Spleen (tissue), 11 donors: ENCODE results near the gene WWC1. TPM values are rescaled to one million over a fixed set of nuclear protein-coding genes. Genes with fewer than 3 reads are reported as not detected.

ENCODE experiments used
- DNase-seq: peaks from one replicate; pipeline ENCODE4 v3.0.0-alpha.2; 2020
- H3K27ac ChIP-seq, 8 donors: fragments of 200-600 bp; sonication (generic) in 7 of 8; 1 replicate in 4 of 8; 2 replicates in 4 of 8; pipeline versions ENCODE4 v1.5.0 to v1.8.0; 2016 to 2021; ENCODE audit warnings: inconsistent platforms in 4 of 8, mild to moderate bottlenecking in 4 of 8, moderate library complexity in 1 of 8
- H3K27me3 ChIP-seq, 7 donors: fragments of 200-600 bp; sonication (generic) in 6 of 7; replicated peaks in 1 of 7; 1 replicate in 4 of 7; 2 replicates in 3 of 7; pipeline versions ENCODE4 v1.5.0 to v1.8.0; 2016 to 2021; ENCODE audit warnings: inconsistent platforms in 3 of 7, mild to moderate bottlenecking in 1 of 7
- H3K36me3 ChIP-seq, 6 donors: fragments of 200-600 bp; sonication (generic) in 5 of 6; 1 replicate in 4 of 6; 2 replicates in 2 of 6; pipeline versions ENCODE4 v1.5.0 to v1.8.0; 2016 to 2021; ENCODE audit warnings: inconsistent platforms in 2 of 6
- H3K4me1 ChIP-seq, 6 donors: fragments of 200-600 bp; sonication (generic) in 5 of 6; 1 replicate in 3 of 6; 2 replicates in 3 of 6; pipeline versions ENCODE4 v1.5.0 to v1.8.0; 2016 to 2021; ENCODE audit warnings: inconsistent platforms in 3 of 6
- H3K4me3 ChIP-seq, 8 donors: fragments of 200-600 bp; sonication (generic) in 7 of 8; 1 replicate in 4 of 8; 2 replicates in 4 of 8; pipeline versions ENCODE4 v1.5.0 to v1.8.0; 2016 to 2021; ENCODE audit warnings: inconsistent platforms in 4 of 8, mild to moderate bottlenecking in 4 of 8, moderate library complexity in 2 of 8
- H3K9me3 ChIP-seq, 8 donors: fragments of 200-600 bp; sonication (generic) in 7 of 8; 1 replicate in 4 of 8; 2 replicates in 4 of 8; pipeline versions ENCODE4 v1.5.0 to v1.8.0; 2016 to 2021; ENCODE audit warnings: inconsistent platforms in 4 of 8
- POLR2A ChIP-seq, 3 donors: fragments of 450-650 bp; IDR thresholded peaks; one replicate each; pipeline ENCODE4 v1.5.1; 2017; ENCODE audit warnings: antibody characterized with exemption in 3 of 3, mild to moderate bottlenecking in 1 of 3
- POLR2AphosphoS5 ChIP-seq, 3 donors: sonication (generic); formaldehyde crosslinking; IDR thresholded peaks; one replicate each; pipeline ENCODE4 v1.5.1; 2017; ENCODE audit warnings: antibody characterized with exemption in 3 of 3
- WGBS, 5 donors: extraction: QIAGEN DNeasy Blood & Tissue Kit in 3 of 5; methylation state at CpG; one replicate each; pipeline versions ENCODE4 v1.1.5 to v1.1.7; 2013 to 2018; 5-methylcytosine and 5-hydroxymethylcytosine counted together
- intact Hi-C: fragments of 100-400 bp; cut with DNase I; formaldehyde crosslinking; loops from one replicate; pipeline ENCODE4 v1.15.0; 2023; ENCODE audit warnings: low total_unique reads
- polyA plus RNA-seq, 3 donors: library from polyadenylated mRNA; stranded (reverse); fragments of 200-250 nt; gene quantifications; one replicate each; pipeline ENCODE4 v1.2.1, GENCODE V29; 2013
- total RNA-seq, 7 donors: library from RNA; depleted of rRNA in 3 of 7; stranded (reverse); fragments of >200 nt in 3 of 7; fragmentation: NEBNext Ultra II Directional in 4 of 7; extraction: Animal tissue kit (Norgen Biotek cat#: 25700) in 4 of 7; gene quantifications; one replicate each; pipeline versions ENCODE4 v1.1.0 to v1.2.1, GENCODE V29; 2016 to 2021
- TF ChIP-seq, protein P1 (sequence below), 11 experiments: fragments of 200-600 bp in 7 of 11; fragments of 450-650 bp in 4 of 11; sonication (generic) in 4 of 11; IDR thresholded peaks in 8 of 11; conservative IDR thresholded peaks in 3 of 11; 1 replicate in 7 of 11; 2 replicates in 4 of 11; pipeline versions ENCODE4 v1.4.0 to v1.8.0; 2016 to 2021; ENCODE audit warnings: antibody characterized with exemption in 11 of 11, inconsistent platforms in 4 of 11, mild to moderate bottlenecking in 1 of 11
- donor health status: healthy with polysubstance abuse.
- donor health status: DM: no; HTN: no; CAD: no; lungs with moderate emphysema.
- donor health status: DM: no; HTN: no; CAD: no.
- donor health status: Bipolar disorder and iron deficiency.
- donor health status: healthy.
- donor health status: DM: no; HTN: no; CAD: no.
- donor health status: DM: yes; HTN: yes; CAD: no.

Gene WWC1
- total and polyA plus RNA-seq, 10 donors = 0.60 to 5.4 (median 1.3) TPM

- no peak for TF ChIP-seq POLR2A (IDR thresholded peaks at IDR 0.05)
- no peak for TF ChIP-seq POLR2AphosphoS5 (IDR thresholded peaks at IDR 0.05)
- TF ChIP-seq, protein P1, sequence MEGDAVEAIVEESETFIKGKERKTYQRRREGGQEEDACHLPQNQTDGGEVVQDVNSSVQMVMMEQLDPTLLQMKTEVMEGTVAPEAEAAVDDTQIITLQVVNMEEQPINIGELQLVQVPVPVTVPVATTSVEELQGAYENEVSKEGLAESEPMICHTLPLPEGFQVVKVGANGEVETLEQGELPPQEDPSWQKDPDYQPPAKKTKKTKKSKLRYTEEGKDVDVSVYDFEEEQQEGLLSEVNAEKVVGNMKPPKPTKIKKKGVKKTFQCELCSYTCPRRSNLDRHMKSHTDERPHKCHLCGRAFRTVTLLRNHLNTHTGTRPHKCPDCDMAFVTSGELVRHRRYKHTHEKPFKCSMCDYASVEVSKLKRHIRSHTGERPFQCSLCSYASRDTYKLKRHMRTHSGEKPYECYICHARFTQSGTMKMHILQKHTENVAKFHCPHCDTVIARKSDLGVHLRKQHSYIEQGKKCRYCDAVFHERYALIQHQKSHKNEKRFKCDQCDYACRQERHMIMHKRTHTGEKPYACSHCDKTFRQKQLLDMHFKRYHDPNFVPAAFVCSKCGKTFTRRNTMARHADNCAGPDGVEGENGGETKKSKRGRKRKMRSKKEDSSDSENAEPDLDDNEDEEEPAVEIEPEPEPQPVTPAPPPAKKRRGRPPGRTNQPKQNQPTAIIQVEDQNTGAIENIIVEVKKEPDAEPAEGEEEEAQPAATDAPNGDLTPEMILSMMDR (IDR thresholded peaks at IDR 0.05 in 8 of 11, conservative IDR thresholded peaks at IDR 0.05 in 3 of 11) = no peak
- H3K36me3 ChIP-seq = no peaks in the 10 kb centered on the region
- no peaks in the 10 kb centered on the region for H3K27me3 ChIP-seq
- intact Hi-C loops = no loop called here
- no peak overlapping the region for H3K4me3 ChIP-seq
- H3K9me3 ChIP-seq = no peaks in the 10 kb centered on the region
- no peak overlapping the region for H3K27ac ChIP-seq
- no peaks in the 10 kb centered on the region for H3K4me1 ChIP-seq
- no peak for DNase-seq
- 45 to 66% (median 51%) methylated on average over 4 of the region's 4 CpGs for WGBS, 5 donors
Observed at GRCh38 chr5:168317521-168318147, 26.2 kb downstream of the WWC1 start.

DNA sequence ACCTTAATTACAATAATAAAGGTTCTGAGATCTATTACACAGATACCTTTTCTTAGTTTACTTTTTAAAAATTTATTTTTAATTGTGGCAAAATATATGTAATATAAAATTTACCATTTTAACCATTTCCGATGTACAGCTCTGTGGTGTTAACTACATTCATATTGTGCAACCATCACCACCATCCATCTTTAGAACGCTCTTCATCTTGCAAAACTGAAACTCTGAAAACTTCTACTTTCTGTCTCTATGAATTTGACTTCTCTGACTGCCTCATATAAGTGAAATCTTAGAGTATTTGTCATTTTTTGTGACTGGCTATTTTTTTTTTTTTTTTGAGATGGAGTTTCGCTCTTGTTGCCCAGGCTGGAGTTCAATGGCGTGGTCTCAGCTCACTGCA is 26.8 kb downstream of the WWC1 start:
- no peak overlapping the region for H3K27ac ChIP-seq
- intact Hi-C loops = no loop called here

DNA sequence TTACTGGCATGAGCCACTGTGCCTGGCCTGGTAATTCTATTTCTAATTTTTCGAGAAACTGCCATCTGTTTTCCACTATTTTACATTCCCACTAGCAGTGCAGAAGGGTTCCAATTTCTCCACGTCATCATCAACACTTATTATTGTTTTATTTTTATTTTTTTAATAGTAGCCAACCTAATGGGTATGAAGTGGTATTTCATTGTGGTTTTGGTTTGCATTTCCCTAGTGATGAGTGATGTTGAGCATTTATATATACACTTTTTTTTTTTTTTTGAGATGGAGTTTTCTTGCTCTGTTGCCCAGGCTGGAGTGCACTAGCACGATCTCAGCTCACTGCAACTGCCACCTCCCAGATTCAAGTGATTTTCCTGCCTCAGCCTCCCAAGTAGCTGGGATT is 28.3 kb downstream of the WWC1 start:
- Histone ChIP-seq H3K4me3 (no peak overlapping the region), H3K36me3 (no peaks in the 10 kb centered on the region), H3K9me3 (no peaks in the 10 kb centered on the region), H3K4me1 (no peaks in the 10 kb centered on the region), H3K27ac (no peak overlapping the region), H3K27me3 (no peaks in the 10 kb centered on the region)
- WGBS, 5 donors = 77 to 92% (median 85%) methylated on average over 3 of the region's 3 CpGs
- DNase-seq = no peak
- TF ChIP-seq, protein P1 (IDR thresholded peaks at IDR 0.05 in 8 of 11, conservative IDR thresholded peaks at IDR 0.05 in 3 of 11) = no peak
- TF ChIP-seq POLR2AphosphoS5 (IDR thresholded peaks at IDR 0.05) = no peak
- TF ChIP-seq POLR2A (IDR thresholded peaks at IDR 0.05) = no peak
- intact Hi-C loops = no loop called here

More for the DNA sequence above, 26.8 kb downstream of the WWC1 start:
- DNase-seq = no peak
- no peak overlapping the region for H3K4me3 ChIP-seq
- H3K4me1 ChIP-seq = no peaks in the 10 kb centered on the region
- no peaks in the 10 kb centered on the region for H3K36me3 ChIP-seq
- 70 to 91% (median 80%) methylated on average over 4 of the region's 4 CpGs for WGBS, 5 donors
- no peaks in the 10 kb centered on the region for H3K27me3 ChIP-seq
- TF ChIP-seq POLR2A (IDR thresholded peaks at IDR 0.05) (no peak), POLR2AphosphoS5 (IDR thresholded peaks at IDR 0.05) (no peak)
- TF ChIP-seq, protein P1 (IDR thresholded peaks at IDR 0.05 in 8 of 11, conservative IDR thresholded peaks at IDR 0.05 in 3 of 11) = no peak
- no peaks in the 10 kb centered on the region for H3K9me3 ChIP-seq

- Histone ChIP-seq H3K4me1 (no peaks in the 10 kb centered on the region), H3K36me3 (no peaks in the 10 kb centered on the region), H3K9me3 (no peaks in the 10 kb centered on the region), H3K4me3 (no peak overlapping the region), H3K27me3 (peaks cover 0 to 4% (median 0%) of the 10 kb centered on the region in 7 donors), H3K27ac (no peak overlapping the region)
- peak; percentile 25 for DNase-seq
- 68 to 87% (median 86%) methylated on average over 9 of the region's 9 CpGs for WGBS, 5 donors
- intact Hi-C loops = no loop called here
- TF ChIP-seq POLR2AphosphoS5 (IDR thresholded peaks at IDR 0.05) (no peak), POLR2A (IDR thresholded peaks at IDR 0.05) (no peak)
- TF ChIP-seq, protein P1 (IDR thresholded peaks at IDR 0.05 in 8 of 11, conservative IDR thresholded peaks at IDR 0.05 in 3 of 11) = no peak
Observed at GRCh38 chr5:168320805-168321204, 29.4 kb downstream of the WWC1 start.
